ENCODE measurements around the gene DAB2IP.

The DAB2IP gene

GRCh38 chr9:121763131-121763530, 111.7 kb downstream of the DAB2IP start:
- TF ChIP-seq CTCF (conservative IDR thresholded peaks at IDR 0.05): no peak
- H3K27ac ChIP-seq: no peak overlapping the region

DNA sequence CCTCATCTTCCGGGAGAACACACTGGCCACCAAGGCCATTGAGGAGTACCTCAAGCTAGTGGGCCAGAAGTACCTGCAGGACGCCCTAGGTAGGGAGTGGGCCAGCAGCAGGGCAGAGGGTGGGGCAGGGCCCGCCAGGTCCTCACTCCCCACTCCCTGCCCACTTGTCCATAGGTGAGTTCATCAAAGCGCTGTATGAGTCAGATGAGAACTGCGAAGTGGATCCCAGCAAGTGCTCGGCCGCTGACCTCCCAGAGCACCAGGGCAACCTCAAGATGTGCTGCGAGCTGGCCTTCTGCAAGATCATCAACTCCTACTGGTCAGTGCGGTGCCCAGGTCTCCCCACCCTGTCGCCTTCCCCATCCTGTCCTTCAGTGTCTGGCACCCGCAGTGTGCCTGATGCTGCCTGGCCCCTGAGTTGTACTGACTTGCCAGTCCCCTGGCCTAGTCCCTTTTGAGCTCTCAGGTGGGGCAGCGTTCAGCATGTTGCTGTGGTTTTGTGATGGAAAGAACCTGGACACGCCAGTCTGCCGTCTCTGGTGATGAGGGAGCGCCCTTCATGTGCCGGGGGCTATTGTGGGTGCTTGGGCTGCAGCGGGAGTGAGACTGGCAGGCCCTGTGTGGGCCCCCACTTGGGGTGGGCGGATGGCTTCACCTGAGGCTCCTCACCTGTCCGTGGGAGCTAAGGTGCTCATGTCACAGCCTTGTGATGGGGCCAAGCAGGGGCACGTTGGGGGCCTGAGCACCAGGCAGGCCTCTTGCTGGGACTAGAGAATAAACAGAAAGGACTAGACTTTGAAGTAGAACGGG, 112.3 kb downstream of the DAB2IP start:
- no peak overlapping the region for H3K27ac ChIP-seq
- no peak for TF ChIP-seq CTCF (conservative IDR thresholded peaks at IDR 0.05)

DNA sequence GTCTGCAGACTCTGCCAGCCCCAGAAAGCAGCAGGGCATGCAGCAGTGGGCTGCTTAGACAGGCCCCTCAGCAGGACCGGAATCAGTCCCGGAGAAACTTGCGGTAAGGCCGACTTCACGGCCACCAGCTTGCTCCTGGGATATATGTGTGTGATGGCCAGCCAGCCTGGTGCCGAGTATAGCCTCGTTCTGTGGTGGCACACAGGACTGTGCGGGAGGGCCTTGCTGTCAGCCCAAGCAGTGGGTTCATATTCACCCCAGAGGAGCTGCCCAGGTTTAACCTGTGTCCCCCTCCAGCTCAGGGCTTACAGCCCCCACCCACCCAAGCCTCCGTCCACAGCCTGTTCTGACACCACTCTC, 112.9 kb downstream of the DAB2IP start:
- H3K27ac ChIP-seq: no peak overlapping the region
- no peak for TF ChIP-seq CTCF (conservative IDR thresholded peaks at IDR 0.05)

DNA sequence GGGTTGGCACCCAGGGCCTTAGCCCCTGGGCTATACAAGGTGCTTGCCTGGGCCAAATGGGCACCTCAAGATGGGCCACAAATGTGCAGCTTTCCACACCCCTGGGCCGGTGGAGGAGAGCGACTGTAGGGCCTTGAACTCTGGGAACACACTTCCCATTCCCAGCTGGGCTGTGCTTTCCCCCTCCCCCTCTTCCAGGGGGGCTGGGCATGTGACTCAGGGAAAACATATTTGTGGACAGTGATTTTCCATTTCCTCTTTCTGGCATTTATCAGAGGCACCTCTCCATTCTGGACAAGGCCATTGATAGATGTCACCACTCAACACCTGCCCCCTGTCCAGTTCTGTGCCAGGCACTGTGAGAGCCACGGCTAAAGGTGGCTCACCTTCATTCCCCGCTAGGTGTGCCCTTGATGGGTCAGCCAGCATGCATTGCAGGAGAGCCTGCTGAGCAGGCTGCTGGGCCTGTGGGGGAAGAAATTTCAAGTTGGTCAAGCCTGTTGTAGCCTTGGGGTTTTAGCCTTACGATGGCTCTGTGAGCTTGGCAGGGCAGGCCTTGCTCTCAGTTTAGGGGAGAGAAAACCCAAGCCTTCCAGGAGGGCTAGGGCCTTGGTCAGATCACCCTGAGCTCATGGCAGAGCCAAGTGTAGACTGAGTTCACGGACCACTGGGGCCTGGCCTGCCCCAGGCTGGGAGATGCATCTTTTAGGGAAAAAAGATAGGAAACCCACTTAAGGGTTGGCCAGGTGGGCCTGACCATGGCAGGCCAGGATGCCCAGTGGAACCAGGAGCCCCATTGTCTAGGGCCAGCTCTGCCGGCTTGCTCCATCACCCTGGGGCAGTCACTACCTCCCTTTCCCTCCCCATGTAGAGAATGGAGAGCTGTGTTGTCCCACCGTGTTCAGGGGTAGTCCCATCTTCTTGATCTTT, 113.9 kb downstream of the DAB2IP start:
- TF ChIP-seq CTCF (conservative IDR thresholded peaks at IDR 0.05): no peak
- H3K27ac ChIP-seq: no peak overlapping the region

- no peak overlapping the region for H3K27ac ChIP-seq
- TF ChIP-seq CTCF (conservative IDR thresholded peaks at IDR 0.05): no peak
Measured at GRCh38 chr9:121766081-121766683, 114.7 kb downstream of the DAB2IP start.

GRCh38 chr9:121767171-121767769, 115.8 kb downstream of the DAB2IP start:
- no peak for TF ChIP-seq CTCF (conservative IDR thresholded peaks at IDR 0.05)
- no peak overlapping the region for H3K27ac ChIP-seq

Data from VCaP (cell line).